ENCODE results near the gene PPARD. TPM values are rescaled to one million over a fixed set of nuclear protein-coding genes. Genes with fewer than 3 reads are reported as not detected.

Gene PPARD
- total and polyA plus RNA-seq, 2 of the 13 experiments (the other 11 are each of a cell fraction or from before 2014, with no cell fraction given), result 6.1 to 13.3 TPM

DNA sequence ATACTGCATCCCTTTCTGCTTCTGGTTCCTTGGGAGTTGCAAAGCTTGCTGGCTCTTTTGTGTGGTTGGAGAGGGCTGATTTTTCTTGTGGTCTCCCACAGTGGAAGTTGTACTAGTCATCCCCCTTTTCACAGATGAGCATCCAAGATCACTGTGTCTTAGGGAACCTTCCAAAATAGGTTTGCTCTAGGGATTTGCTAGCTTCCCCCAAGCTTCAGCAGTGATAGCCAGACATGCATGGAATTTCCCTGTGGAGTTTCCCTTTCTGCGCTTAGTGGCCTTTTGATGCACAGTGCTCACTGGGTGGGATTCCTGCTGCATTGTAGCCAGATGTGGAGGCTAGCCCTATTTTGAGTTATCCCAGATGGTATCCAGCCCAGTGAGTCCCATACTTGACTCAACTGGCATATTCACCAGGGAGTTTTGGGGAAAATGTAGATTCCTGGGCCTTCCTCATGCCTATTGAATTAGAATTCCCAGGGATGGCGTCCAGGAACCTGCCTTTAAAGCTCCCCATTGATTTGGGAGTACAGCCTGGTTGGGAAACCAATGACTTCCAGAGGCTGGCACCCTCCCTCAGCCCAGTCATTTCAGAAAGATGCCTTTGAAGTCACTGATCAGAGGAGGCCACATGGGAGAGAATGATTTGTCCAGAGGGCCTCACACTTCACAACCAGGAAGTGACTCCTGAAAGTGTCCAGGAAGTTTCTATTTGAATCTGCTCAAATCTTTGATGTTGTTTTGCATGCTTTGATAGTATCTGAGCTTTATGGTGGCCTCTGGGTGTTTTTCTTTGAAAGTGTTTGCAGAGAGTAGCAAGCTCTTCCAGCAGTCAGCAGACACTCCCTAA is 25.9 kb downstream of the PPARD start (continued):
- TF ChIP-seq ZNF619 (CRISPR knock-in tag; IDR thresholded peaks at IDR 0.05) (no peak), PAX8 (CRISPR knock-in tag; IDR thresholded peaks at IDR 0.05; ENCODE audit: borderline replicate concordance) (no peak), ZNF607 (CRISPR knock-in tag; IDR thresholded peaks at IDR 0.05; ENCODE audit: borderline replicate concordance) (no peak), TCF7 (IDR thresholded peaks at IDR 0.05; ENCODE audit: low read depth) (peak; percentile 95), NCOA1 (CRISPR knock-in tag; IDR thresholded peaks at IDR 0.05) (no peak), ZKSCAN8 (CRISPR knock-in tag; IDR thresholded peaks at IDR 0.05; ENCODE audit: borderline replicate concordance) (peak; percentile 48; the same call in 1 of the 2 replicates), ZNF124 (CRISPR knock-in tag; IDR thresholded peaks at IDR 0.05) (no peak), HES4 (CRISPR knock-in tag; IDR thresholded peaks at IDR 0.05; ENCODE audit: borderline replicate concordance) (no peak), SP4 (CRISPR knock-in tag; IDR thresholded peaks at IDR 0.05) (no peak), FOXA3 (CRISPR knock-in tag; IDR thresholded peaks at IDR 0.05) (peak; percentile 65), ZNF614 (CRISPR knock-in tag; IDR thresholded peaks at IDR 0.05; ENCODE audit: borderline replicate concordance) (0 out of 2 replicates have a peak, but pooled peaks have one; percentile 50), THAP11 (CRISPR knock-in tag; IDR thresholded peaks at IDR 0.05) (0 out of 2 replicates have a peak, but pooled peaks have one; percentile 18), RCOR2 (CRISPR knock-in tag; IDR thresholded peaks at IDR 0.05) (peak; percentile 69), TAF1 (CRISPR knock-in tag; IDR thresholded peaks at IDR 0.05) (no peak), ARNT2 (CRISPR knock-in tag; IDR thresholded peaks at IDR 0.05; ENCODE audit: low read depth) (no peak), ELF1 (CRISPR knock-in tag; IDR thresholded peaks at IDR 0.05) (peak; percentile 93)
- TF ChIP-seq, protein P1, sequence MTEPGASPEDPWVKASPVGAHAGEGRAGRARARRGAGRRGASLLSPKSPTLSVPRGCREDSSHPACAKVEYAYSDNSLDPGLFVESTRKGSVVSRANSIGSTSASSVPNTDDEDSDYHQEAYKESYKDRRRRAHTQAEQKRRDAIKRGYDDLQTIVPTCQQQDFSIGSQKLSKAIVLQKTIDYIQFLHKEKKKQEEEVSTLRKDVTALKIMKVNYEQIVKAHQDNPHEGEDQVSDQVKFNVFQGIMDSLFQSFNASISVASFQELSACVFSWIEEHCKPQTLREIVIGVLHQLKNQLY (CRISPR knock-in tag; IDR thresholded peaks at IDR 0.05), result peak; percentile 63; the same call in 1 of the 2 replicates
- TF ChIP-seq, protein P2, sequence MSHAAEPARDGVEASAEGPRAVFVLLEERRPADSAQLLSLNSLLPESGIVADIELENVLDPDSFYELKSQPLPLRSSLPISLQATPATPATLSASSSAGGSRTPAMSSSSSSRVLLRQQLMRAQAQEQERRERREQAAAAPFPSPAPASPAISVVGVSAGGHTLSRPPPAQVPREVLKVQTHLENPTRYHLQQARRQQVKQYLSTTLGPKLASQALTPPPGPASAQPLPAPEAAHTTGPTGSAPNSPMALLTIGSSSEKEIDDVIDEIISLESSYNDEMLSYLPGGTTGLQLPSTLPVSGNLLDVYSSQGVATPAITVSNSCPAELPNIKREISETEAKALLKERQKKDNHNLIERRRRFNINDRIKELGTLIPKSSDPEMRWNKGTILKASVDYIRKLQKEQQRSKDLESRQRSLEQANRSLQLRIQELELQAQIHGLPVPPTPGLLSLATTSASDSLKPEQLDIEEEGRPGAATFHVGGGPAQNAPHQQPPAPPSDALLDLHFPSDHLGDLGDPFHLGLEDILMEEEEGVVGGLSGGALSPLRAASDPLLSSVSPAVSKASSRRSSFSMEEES (CRISPR knock-in tag; IDR thresholded peaks at IDR 0.05), result peak; percentile 66
- TF ChIP-seq, protein P3, sequence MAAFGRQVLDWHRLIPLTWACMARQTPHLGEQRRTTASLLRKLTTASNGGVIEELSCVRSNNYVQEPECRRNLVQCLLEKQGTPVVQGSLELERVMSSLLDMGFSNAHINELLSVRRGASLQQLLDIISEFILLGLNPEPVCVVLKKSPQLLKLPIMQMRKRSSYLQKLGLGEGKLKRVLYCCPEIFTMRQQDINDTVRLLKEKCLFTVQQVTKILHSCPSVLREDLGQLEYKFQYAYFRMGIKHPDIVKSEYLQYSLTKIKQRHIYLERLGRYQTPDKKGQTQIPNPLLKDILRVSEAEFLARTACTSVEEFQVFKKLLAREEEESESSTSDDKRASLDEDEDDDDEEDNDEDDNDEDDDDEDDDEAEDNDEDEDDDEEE (CRISPR knock-in tag; IDR thresholded peaks at IDR 0.05), result no peak
- TF ChIP-seq, protein P4, sequence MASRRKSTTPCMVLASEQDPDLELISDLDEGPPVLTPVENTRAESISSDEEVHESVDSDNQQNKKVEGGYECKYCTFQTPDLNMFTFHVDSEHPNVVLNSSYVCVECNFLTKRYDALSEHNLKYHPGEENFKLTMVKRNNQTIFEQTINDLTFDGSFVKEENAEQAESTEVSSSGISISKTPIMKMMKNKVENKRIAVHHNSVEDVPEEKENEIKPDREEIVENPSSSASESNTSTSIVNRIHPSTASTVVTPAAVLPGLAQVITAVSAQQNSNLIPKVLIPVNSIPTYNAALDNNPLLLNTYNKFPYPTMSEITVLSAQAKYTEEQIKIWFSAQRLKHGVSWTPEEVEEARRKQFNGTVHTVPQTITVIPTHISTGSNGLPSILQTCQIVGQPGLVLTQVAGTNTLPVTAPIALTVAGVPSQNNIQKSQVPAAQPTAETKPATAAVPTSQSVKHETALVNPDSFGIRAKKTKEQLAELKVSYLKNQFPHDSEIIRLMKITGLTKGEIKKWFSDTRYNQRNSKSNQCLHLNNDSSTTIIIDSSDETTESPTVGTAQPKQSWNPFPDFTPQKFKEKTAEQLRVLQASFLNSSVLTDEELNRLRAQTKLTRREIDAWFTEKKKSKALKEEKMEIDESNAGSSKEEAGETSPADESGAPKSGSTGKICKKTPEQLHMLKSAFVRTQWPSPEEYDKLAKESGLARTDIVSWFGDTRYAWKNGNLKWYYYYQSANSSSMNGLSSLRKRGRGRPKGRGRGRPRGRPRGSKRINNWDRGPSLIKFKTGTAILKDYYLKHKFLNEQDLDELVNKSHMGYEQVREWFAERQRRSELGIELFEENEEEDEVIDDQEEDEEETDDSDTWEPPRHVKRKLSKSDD (CRISPR knock-in tag; IDR thresholded peaks at IDR 0.05; ENCODE audit: low read depth), result no peak
- TF ChIP-seq, protein P5, sequence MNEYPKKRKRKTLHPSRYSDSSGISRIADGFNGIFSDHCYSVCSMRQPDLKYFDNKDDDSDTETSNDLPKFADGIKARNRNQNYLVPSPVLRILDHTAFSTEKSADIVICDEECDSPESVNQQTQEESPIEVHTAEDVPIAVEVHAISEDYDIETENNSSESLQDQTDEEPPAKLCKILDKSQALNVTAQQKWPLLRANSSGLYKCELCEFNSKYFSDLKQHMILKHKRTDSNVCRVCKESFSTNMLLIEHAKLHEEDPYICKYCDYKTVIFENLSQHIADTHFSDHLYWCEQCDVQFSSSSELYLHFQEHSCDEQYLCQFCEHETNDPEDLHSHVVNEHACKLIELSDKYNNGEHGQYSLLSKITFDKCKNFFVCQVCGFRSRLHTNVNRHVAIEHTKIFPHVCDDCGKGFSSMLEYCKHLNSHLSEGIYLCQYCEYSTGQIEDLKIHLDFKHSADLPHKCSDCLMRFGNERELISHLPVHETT (CRISPR knock-in tag; conservative IDR thresholded peaks at IDR 0.05), result no peak

All from HepG2 (cell line).